GM12891 (cell line): ENCODE results near the gene PATZ1.

ENCODE experiments used
- DNase-seq: peaks from one replicate; pipeline ENCODE4 v3.0.0; 2011; ENCODE audit warnings: low spot score; ENCODE audit not compliant: insufficient read length
- FAIRE-seq: peaks from 2 replicates; lab custom pipeline; 2011; peaks lifted over from hg19 to GRCh38; lab: Jason Lieb, UNC
- PAX5 ChIP-seq: IDR thresholded peaks from 2 replicates; pipeline ENCODE4 v1.6.1; 2011; ENCODE audit warnings: low read length, moderate library complexity, mild to moderate bottlenecking; ENCODE audit not compliant: insufficient read depth, severe bottlenecking
- POLR2A ChIP-seq: IDR thresholded peaks from 2 replicates; pipeline ENCODE4 v1.6.1; 2011; ENCODE audit warnings: low read depth, low read length, control low read depth
- POLR2AphosphoS5 ChIP-seq: IDR thresholded peaks from 2 replicates; pipeline ENCODE4 v1.6.1; 2011; ENCODE audit warnings: low read depth, low read length, control low read depth
- POU2F2 ChIP-seq: IDR thresholded peaks from 2 replicates; pipeline ENCODE4 v1.6.1; 2011; ENCODE audit warnings: low read depth, mild to moderate bottlenecking, control low read depth, low read length, moderate library complexity
- SPI1 ChIP-seq: IDR thresholded peaks from 2 replicates; pipeline ENCODE4 v1.6.1; 2011; ENCODE audit warnings: low read depth, low read length, control low read depth
- TAF1 ChIP-seq: IDR thresholded peaks from 2 replicates; pipeline ENCODE4 v1.6.1; 2011; ENCODE audit warnings: low read depth, low read length, control low read depth

The PATZ1 gene

DNA sequence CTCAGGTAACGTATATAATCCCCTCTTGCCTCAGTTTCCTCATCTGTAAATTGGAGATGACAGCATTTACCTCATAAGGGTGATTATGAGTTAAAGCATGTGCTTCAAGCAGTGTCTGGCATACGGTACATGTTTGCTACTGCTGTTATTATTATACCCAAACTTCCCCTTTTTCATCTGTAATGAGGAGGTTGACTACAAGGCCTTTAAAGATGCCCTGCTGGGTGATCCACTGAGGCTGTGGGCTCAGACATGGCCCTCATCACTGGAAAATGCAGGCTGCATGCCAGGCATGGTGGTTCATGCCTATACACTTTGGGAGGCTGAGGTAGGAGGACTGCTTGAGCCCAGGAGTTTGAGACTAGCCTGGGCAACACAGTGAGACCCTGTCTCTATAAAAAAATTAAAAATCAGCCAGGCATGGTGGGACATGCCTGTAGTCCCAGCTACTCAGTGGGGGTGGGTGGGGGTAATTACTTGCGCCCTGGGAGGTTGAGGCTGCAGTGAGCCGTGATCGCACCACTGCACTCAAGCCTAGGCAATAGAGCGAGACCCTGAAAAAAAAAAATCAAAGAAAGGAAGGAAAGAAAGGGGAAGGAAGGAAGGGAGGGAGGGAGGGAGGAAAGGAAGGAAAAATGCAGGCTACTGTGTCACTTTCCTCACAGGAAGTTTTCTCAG lies 58.2 kb downstream of the PATZ1 start:
- no peak for DNase-seq
- TF ChIP-seq TAF1 (no peak), POU2F2 (no peak), SPI1 (peak; percentile 21; the same call in 1 of the 2 replicates)
- FAIRE-seq = peak; percentile 82

DNA sequence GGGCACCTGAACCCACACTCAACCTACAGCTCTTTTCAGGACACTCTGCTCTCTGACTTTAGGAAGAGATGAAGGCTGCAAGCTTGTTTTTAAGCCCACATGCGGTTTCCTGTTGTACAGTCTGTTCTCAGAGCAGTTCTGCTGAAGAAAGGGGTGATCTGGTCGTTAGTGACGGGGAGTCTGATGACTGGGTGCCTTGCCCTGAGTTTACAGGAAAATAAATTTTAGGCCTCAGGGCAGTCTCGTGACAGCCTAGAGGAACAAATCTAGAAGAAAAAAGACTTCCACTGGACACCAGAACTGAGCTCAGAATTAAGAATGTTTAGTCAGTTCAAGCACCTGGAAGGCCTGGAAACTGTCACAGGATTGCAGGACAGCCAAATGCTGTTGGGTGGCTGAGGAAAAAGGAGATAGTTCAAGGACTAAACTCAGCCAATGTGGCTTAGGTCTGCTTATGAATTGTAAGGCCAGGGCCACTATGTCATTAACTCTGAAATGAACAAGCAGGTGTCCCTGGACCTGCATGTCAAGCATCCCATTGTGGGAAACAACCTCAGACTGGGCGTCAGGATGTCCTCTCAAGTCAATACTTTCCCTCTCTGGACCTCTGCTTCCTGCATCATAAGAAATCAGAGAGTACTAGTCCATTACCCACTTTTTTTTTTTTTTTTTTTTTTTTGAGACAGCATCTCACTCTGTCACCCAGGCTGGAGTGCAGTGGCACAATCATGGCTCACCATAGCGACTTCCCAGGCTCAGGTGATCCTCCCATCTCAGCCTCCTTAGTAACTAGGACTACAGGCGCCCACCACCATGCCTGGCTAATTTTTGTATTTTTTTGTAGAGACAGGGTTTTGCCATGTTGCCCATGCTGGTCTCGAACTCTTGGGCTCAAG lies 59.5 kb downstream of the PATZ1 start:
- DNase-seq (no peak), FAIRE-seq (peak; percentile 88)

DNA sequence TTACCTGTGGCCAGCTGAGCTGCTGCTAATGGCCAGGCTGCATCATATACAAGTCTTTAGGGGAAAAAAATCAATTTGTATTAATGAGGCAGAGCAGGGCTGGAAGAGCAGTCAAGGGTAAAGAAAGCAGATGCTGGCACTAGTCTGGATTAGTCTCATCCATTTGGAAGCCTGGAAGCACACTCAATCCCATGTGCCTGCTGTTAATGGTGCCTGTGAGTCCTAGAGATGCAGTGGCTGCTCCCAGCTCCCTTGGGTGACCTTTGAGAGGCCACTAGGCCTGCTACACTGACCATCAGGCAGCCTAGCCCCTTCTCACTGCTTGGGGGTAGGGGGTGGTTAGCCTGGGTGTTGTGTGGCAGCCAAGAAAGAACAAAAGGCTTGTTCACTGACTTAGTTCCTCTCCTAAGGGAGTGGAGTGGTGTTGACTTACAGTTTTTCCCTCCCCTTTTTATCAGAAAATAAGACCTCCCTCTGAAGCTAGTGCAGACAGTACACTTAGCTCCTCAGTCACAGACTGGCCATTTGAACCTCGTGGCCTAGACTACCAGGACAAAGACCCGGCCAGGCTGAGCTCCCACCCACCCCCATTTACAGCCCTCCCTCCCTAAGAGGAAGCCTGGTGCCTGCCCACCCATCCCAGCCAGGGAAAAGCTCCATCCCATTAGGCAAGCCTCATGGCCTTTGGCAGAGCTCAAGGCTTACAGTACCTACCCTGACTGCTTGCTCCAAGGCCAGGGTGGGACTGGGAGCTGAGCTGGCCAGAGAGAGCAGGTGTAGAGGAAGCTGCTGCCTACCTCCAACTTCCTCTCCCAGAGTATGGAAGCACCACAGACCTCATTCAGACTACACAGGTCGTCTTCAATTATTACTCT lies 61.6 kb downstream of the PATZ1 start:
- FAIRE-seq = no peak

More for the DNA sequence above, 59.5 kb downstream of the PATZ1 start:
- no peak for TF ChIP-seq PAX5
- TF ChIP-seq TAF1 = no peak
- TF ChIP-seq POU2F2 = no peak
- no peak for TF ChIP-seq SPI1
- no peak for TF ChIP-seq POLR2AphosphoS5
- no peak for TF ChIP-seq POLR2A

DNA sequence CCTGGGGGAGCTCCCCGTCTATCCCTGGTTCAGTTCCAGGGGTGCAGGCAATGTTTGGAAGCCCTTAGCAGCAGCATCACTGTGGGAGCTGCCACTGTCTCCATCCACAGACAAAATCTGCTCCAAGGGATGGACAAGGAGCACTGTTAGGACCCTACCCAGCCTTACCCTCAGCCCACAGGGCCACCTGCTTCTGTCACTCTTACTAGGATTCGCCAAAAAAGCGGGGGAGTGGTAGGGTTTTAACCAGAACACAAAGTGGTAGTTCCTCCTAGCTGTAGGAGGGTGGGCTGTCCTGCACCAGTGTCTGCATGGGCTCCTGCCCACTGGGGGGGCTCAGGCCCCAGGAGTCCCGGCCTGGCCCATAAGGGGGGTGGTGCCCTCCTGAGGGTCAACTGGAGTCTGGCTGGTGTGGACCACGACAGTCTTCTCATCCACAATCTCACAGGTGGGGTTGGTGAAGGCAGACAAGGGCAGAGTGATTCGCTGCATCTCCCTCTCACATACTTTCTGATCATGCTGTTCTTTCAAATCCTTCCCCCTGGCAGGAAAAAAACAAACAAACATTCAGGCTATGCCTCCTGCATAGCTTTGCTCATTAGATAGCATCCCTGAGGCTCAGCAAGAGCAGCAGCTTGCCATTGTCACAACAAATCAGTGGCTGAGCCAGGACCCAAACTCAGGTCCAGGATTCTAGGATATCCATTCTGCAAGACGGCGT lies 63.2 kb downstream of the PATZ1 start:
- TF ChIP-seq TAF1 (no peak), POLR2AphosphoS5 (no peak), PAX5 (no peak), POU2F2 (no peak), POLR2A (no peak), SPI1 (no peak)

More for the DNA sequence above, 61.6 kb downstream of the PATZ1 start:
- DNase-seq = no peak
- TF ChIP-seq TAF1 (no peak), PAX5 (no peak), POLR2AphosphoS5 (no peak), POU2F2 (no peak), SPI1 (no peak), POLR2A (no peak)

DNA sequence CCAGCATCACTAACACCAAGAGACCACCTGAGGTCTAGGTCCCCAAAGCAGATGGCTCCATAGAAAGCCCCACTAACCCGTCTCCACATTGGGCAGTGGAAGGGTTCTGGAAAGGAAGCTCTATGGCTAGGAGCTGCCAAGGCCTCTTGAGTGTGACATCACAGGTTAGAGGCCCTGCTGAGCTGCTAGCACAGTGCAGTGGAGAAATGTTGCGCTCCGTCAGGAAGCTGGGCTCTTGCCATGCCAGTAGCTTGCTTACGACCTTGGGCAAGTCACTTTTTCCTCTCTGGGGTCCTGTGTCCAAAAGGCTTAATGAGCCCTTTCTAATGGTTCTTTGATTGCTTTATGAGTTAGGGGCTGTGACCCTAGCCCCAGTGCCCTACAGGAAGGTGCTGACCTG lies 64.4 kb downstream of the PATZ1 start:
- FAIRE-seq (no peak), DNase-seq (no peak)
- TF ChIP-seq POU2F2 (no peak), PAX5 (no peak), TAF1 (no peak), POLR2AphosphoS5 (no peak), POLR2A (no peak)

More for the DNA sequence above, 63.2 kb downstream of the PATZ1 start:
- DNase-seq = no peak
- no peak for FAIRE-seq

DNA sequence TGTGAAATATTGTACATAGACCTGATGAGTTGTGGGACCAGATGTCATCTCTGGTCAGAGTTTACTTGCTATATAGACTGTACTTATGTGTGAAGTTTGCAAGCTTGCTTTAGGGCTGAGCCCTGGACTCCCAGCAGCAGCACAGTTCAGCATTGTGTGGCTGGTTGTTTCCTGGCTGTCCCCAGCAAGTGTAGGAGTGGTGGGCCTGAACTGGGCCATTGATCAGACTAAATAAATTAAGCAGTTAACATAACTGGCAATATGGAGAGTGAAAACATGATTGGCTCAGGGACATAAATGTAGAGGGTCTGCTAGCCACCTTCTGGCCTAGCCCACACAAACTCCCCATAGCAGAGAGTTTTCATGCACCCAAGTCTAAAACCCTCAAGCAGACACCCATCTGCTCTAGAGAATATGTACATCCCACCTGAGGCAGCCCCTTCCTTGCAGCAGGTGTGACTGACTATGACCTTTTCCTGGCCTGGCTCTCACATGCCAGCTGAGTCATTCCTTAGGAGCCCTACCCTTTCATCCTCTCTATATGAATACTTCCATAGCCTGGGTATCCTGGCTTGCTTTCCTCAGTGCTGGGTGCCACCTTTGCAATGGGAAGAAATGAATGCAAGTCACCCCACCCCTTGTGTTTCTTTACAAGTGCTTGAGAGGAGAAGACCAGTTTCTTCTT lies 66.2 kb downstream of the PATZ1 start:
- TF ChIP-seq SPI1 (no peak), POLR2AphosphoS5 (no peak), TAF1 (no peak), POU2F2 (no peak), PAX5 (no peak), POLR2A (no peak)
- FAIRE-seq (no peak), DNase-seq (no peak)

DNA sequence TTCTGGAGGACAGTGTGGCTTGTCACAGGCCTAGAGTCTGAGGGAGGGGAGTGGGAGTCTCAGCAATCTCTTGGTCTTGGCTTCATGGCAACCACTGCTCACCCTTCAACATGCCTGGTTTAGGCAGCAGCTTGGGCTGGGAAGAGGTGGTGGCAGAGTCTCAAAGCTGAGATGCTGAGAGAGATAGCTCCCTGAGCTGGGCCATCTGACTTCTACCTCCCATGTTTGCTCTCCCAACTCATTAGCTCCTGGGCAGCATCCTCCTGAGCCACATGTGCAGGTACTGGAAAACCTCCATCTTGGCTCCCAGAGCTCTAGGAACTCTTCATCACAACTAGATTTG lies 66.8 kb downstream of the PATZ1 start:
- DNase-seq (no peak), FAIRE-seq (no peak)
- TF ChIP-seq SPI1 (no peak), POLR2A (no peak)

DNA sequence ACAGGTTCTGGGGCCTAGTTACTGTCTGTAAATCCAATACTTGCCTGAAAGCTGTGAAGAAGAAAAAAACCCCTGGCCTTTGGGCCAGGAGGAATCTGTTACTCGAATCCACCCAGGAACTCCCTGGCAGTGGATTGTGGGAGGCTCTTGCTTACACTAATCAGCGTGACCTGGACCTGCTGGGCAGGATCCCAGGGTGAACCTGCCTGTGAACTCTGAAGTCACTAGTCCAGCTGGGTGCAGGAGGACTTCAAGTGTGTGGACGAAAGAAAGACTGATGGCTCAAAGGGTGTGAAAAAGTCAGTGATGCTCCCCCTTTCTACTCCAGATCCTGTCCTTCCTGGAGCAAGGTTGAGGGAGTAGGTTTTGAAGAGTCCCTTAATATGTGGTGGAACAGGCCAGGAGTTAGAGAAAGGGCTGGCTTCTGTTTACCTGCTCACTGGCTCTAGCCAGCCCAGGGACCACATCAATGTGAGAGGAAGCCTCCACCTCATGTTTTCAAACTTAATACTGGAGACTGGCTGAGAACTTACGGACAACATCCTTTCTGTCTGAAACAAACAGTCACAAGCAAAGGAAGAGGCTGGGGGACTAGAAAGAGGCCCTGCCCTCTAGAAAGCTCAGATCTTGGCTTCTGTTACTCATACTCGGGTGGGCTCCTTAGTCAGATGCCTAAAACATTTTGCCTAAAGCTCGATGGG lies 67.4 kb downstream of the PATZ1 start:
- TF ChIP-seq POU2F2 = no peak
- TF ChIP-seq POLR2AphosphoS5 = no peak
- no peak for TF ChIP-seq PAX5
- TF ChIP-seq POLR2A = no peak
- no peak for DNase-seq
- FAIRE-seq = no peak

DNA sequence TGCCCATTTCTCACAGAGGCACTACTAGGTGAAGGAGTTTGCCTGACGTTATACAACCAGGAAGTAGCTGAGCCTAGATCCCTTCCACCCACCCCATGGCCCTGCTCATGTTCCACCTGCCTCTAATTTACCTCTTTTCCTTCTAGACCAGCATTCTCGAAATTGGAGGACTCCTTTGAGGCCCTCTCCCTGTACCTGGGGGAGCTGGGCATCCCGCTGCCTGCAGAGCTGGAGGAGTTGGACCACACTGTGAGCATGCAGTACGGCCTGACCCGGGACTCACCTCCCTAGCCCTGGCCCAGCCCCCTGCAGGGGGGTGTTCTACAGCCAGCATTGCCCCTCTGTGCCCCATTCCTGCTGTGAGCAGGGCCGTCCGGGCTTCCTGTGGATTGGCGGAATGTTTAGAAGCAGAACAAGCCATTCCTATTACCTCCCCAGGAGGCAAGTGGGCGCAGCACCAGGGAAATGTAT lies 68.0 kb downstream of the PATZ1 start:
- no peak for TF ChIP-seq POU2F2
- TF ChIP-seq TAF1 = no peak
- TF ChIP-seq POLR2A = no peak
- no peak for TF ChIP-seq PAX5
- TF ChIP-seq POLR2AphosphoS5 = no peak
- TF ChIP-seq SPI1 = no peak
- DNase-seq (no peak), FAIRE-seq (no peak)
